Ascending aorta (tissue), 2 donors: ENCODE data around the gene CTTNBP2NL. TPM values are rescaled to one million over a fixed set of nuclear protein-coding genes. Genes with fewer than 3 reads are reported as not detected.

Experiments used
- DNase-seq, 2 donors: peaks; one replicate each; pipeline ENCODE4 v3.0.0-alpha.2; 2019; ENCODE audit warnings: low spot score in 2 of 2
- H3K27ac ChIP-seq, 2 donors: fragments of 200-600 bp; sonication (generic); one replicate each; pipeline ENCODE4 v1.5.1; 2016 to 2017; ENCODE audit warnings: mild to moderate bottlenecking in 1 of 2
- H3K27me3 ChIP-seq: fragments of 200-600 bp; sonication (generic); one replicate; pipeline ENCODE4 v1.5.1; 2017
- H3K36me3 ChIP-seq, 2 donors: fragments of 200-600 bp; sonication (generic); one replicate each; pipeline ENCODE4 v1.5.1; 2016
- H3K4me1 ChIP-seq, 2 donors: fragments of 200-600 bp; sonication (generic); one replicate each; pipeline ENCODE4 v1.5.1; 2016 to 2017; ENCODE audit warnings: mild to moderate bottlenecking in 1 of 2
- H3K4me3 ChIP-seq, 2 donors: fragments of 200-600 bp; sonication (generic); one replicate each; pipeline ENCODE4 v1.5.1; 2016 to 2017; ENCODE audit warnings: mild to moderate bottlenecking in 1 of 2
- H3K9me3 ChIP-seq, 2 donors: fragments of 200-600 bp; sonication (generic); one replicate each; pipeline ENCODE4 v1.5.1; 2016
- intact Hi-C: fragments of 100-400 bp; cut with DNase I; formaldehyde crosslinking; loops from one replicate; pipeline ENCODE4 v1.15.1; 2023
- total RNA-seq: library from RNA; depleted of rRNA; stranded (reverse); fragments of >200 nt; gene quantifications from one replicate; pipeline ENCODE4 v1.1.0, GENCODE V29; 2016
- TF ChIP-seq, protein P1 (sequence below), 3 experiments: fragments of 200-600 bp in 2 of 3; fragments of 450-650 bp in 1 of 3; sonication (generic) in 2 of 3; IDR thresholded peaks; one replicate each; pipeline ENCODE4 v1.5.1; 2016 to 2019; ENCODE audit warnings: antibody characterized with exemption in 3 of 3, mild to moderate bottlenecking in 1 of 3, moderate library complexity in 1 of 3

Gene CTTNBP2NL
- total RNA-seq, 1 donor from 2014 or later: 13.0 TPM

DNA sequence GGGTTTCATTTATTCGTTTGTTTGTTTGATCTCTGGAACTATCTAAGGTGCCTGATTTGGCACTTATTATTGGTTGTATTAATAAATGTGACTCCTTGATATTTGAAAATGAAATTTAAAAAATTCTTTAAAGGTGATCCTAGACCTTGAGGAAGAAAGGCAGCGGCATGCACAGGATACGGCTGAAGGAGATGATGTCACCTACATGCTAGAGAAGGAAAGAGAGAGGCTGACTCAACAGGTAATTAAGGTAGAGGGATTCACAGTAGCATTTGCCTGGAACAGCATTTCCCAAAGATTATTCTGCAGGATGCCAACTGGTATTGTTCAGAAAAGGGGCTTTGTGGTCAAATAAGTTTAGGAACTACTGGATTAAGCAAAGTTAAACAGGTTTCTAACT is 58.3 kb downstream of the CTTNBP2NL start:
- Histone ChIP-seq H3K27ac (no peak overlapping the region), H3K9me3 (no peaks in the 10 kb centered on the region), H3K27me3 (no peaks in the 10 kb centered on the region), H3K4me3 (no peak overlapping the region), H3K4me1 (no peaks in the 10 kb centered on the region), H3K36me3 (peaks cover 40 to 63% of the 10 kb centered on the region in 2 donors)
- intact Hi-C loops: no loop called here
- TF ChIP-seq, protein P1, sequence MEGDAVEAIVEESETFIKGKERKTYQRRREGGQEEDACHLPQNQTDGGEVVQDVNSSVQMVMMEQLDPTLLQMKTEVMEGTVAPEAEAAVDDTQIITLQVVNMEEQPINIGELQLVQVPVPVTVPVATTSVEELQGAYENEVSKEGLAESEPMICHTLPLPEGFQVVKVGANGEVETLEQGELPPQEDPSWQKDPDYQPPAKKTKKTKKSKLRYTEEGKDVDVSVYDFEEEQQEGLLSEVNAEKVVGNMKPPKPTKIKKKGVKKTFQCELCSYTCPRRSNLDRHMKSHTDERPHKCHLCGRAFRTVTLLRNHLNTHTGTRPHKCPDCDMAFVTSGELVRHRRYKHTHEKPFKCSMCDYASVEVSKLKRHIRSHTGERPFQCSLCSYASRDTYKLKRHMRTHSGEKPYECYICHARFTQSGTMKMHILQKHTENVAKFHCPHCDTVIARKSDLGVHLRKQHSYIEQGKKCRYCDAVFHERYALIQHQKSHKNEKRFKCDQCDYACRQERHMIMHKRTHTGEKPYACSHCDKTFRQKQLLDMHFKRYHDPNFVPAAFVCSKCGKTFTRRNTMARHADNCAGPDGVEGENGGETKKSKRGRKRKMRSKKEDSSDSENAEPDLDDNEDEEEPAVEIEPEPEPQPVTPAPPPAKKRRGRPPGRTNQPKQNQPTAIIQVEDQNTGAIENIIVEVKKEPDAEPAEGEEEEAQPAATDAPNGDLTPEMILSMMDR (IDR thresholded peaks at IDR 0.05): no peak
- no peak for DNase-seq

- no peak overlapping the region for H3K27ac ChIP-seq
- no peaks in the 10 kb centered on the region for H3K27me3 ChIP-seq
- H3K4me3 ChIP-seq: no peak overlapping the region
- no peaks in the 10 kb centered on the region for H3K9me3 ChIP-seq
- H3K4me1 ChIP-seq: no peaks in the 10 kb centered on the region
- peaks cover 38 to 53% of the 10 kb centered on the region in 2 donors for H3K36me3 ChIP-seq
- intact Hi-C loops: no loop called here
- DNase-seq: no peak
- TF ChIP-seq, protein P1 (IDR thresholded peaks at IDR 0.05): no peak
Observed at GRCh38 chr1:112457241-112457640, 61.2 kb downstream of the CTTNBP2NL start.

DNA sequence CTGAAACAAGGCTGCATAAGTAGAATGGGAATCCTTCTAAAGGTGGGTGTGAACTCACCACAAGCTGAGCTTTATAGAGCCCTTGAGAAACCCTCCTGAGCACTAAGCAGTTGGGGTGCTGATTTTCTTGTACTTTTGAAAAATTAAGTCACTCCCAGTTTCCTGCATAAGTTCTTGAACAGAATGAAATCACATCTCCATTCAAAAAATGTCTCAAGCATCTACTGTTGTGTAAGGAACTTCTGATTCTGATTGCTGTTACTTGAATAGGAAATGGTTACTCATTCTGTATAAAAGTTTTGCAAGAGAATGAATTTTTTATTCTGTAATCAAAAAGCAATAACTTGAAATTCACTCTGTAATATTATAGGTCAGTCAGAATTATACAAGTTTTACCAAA is 61.9 kb downstream of the CTTNBP2NL start:
- no peak overlapping the region for H3K4me3 ChIP-seq
- TF ChIP-seq, protein P1 (IDR thresholded peaks at IDR 0.05): no peak
- H3K27ac ChIP-seq: no peak overlapping the region
- intact Hi-C loops: no loop called here
- H3K9me3 ChIP-seq: no peaks in the 10 kb centered on the region
- no peak for DNase-seq
- H3K27me3 ChIP-seq: no peaks in the 10 kb centered on the region
- H3K36me3 ChIP-seq: peaks cover 38 to 53% of the 10 kb centered on the region in 2 donors
- H3K4me1 ChIP-seq: no peaks in the 10 kb centered on the region

DNA sequence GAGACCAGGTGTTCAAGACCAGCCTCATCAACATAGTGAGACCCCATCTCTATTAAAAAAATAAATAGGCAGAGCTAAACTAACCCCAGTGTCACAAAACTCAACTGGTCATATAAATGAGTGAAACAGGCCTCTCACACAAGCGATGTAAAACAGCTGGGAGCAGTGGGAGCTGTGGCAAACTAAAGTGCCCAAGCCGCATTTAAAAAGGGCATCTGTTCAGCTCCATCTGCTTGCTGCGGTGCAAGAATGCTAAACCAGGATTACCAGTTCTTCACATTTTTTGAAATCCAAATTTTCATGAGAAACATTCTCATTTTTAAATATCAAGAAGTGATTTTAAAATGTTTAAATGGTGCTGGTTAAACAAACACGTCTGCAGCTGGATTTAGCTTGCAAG is 62.7 kb downstream of the CTTNBP2NL start:
- Histone ChIP-seq H3K36me3 (peaks cover 38 to 45% of the 10 kb centered on the region in 2 donors), H3K27me3 (no peaks in the 10 kb centered on the region), H3K4me1 (no peaks in the 10 kb centered on the region), H3K4me3 (no peak overlapping the region), H3K9me3 (no peaks in the 10 kb centered on the region), H3K27ac (no peak overlapping the region)
- TF ChIP-seq, protein P1 (IDR thresholded peaks at IDR 0.05): no peak
- DNase-seq: no peak
- intact Hi-C loops: no loop called here

DNA sequence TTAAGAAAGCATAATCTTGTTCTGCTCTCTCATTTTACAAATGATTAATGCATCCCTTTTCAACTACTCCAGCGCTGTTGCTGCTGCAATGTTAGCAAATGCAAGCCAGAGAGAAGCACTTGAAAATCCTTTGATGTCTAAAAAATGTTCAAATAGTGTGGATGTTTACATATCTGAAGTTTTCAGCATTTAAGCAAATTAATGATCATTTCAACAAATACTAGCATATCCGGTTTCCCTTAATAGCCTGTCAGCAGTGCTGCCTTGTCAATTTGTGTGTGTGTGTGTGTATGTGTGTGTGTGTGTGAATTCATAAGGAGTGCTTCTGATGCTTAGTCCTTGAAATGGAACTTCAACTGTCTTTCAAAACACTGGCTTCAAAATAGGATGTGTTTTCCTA is 64.6 kb downstream of the CTTNBP2NL start:
- H3K9me3 ChIP-seq: no peaks in the 10 kb centered on the region
- no peak overlapping the region for H3K27ac ChIP-seq
- peaks cover 27 to 31% of the 10 kb centered on the region in 2 donors for H3K36me3 ChIP-seq
- TF ChIP-seq, protein P1 (IDR thresholded peaks at IDR 0.05): no peak
- no peaks in the 10 kb centered on the region for H3K4me1 ChIP-seq
- intact Hi-C loops: no loop called here
- no peak overlapping the region for H3K4me3 ChIP-seq
- no peaks in the 10 kb centered on the region for H3K27me3 ChIP-seq
- no peak for DNase-seq
